Activated naive CD8-positive, alpha-beta T cell treated with anti-CD3 and anti-CD28 coated beads, Interleukin-2, amount 50 U/mL, for 16 hours (primary cell): ENCODE results near the gene TENT5C.

Source experiments
- DNase-seq: peaks from one replicate; pipeline ENCODE4 v3.0.0-alpha.2; 2020; ENCODE audit warnings: low read depth, low spot score

Gene TENT5C

GRCh38 chr1:117655220-117655577, 49.4 kb downstream of the TENT5C start:
- no peak for DNase-seq

GRCh38 chr1:117656202-117656641, 50.4 kb downstream of the TENT5C start:
- peak; percentile 51 for DNase-seq

GRCh38 chr1:117657031-117657430, 51.2 kb downstream of the TENT5C start:
- no peak for DNase-seq

GRCh38 chr1:117657949-117658660, 52.3 kb downstream of the TENT5C start:
- DNase-seq = no peak

- DNase-seq = no peak
Measured at GRCh38 chr1:117658676-117659075, 52.8 kb downstream of the TENT5C start.

GRCh38 chr1:117659550-117660270, 53.9 kb downstream of the TENT5C start:
- DNase-seq = no peak

GRCh38 chr1:117660271-117660965, 54.6 kb downstream of the TENT5C start:
- no peak for DNase-seq

- DNase-seq = no peak
Measured at GRCh38 chr1:117661027-117661426, 55.2 kb downstream of the TENT5C start.

- DNase-seq = no peak
Measured at GRCh38 chr1:117662667-117663066, 56.8 kb downstream of the TENT5C start.

GRCh38 chr1:117663156-117663902, 57.5 kb downstream of the TENT5C start:
- no peak for DNase-seq

GRCh38 chr1:117664314-117664713, 58.5 kb downstream of the TENT5C start:
- DNase-seq = peak; percentile 36

GRCh38 chr1:117665556-117666270, 59.9 kb downstream of the TENT5C start:
- DNase-seq = no peak

GRCh38 chr1:117669572-117669971, 63.7 kb downstream of the TENT5C start:
- no peak for DNase-seq

- DNase-seq = no peak
Measured at GRCh38 chr1:117670976-117671780, 65.3 kb downstream of the TENT5C start.

- no peak for DNase-seq
Measured at GRCh38 chr1:117671781-117672501, 66.1 kb downstream of the TENT5C start.

- DNase-seq = no peak
Measured at GRCh38 chr1:117672756-117673155, 66.9 kb downstream of the TENT5C start.

- no peak for DNase-seq
Measured at GRCh38 chr1:117673405-117673804, 67.6 kb downstream of the TENT5C start.

GRCh38 chr1:117674521-117675400, 68.9 kb downstream of the TENT5C start:
- no peak for DNase-seq
